CD14-positive monocyte (primary cell): ENCODE measurements around the gene FIBCD1. TPM values are rescaled to one million over a fixed set of nuclear protein-coding genes. Genes with fewer than 3 reads are reported as not detected.

Source experiments
- DNase-seq, 3 donors: peaks; one replicate each; pipeline ENCODE4 v3.0.0-alpha.2; 2011 to 2022
- H2AFZ ChIP-seq: 2 replicates; pipeline ENCODE4 v1.6.0; 2012; ENCODE audit warnings: mild to moderate bottlenecking, low read depth, low read length, inconsistent platforms; ENCODE audit not compliant: insufficient read depth, poor library complexity, severe bottlenecking
- H3K27ac ChIP-seq, 2 donors: 1 replicate in 1 of 2; 2 replicates in 1 of 2; pipeline ENCODE4 v1.5.1; 2012 to 2013; ENCODE audit warnings: low read length in 2 of 2, control low read depth in 1 of 2, inconsistent platforms in 1 of 2, low read depth in 1 of 2, mild to moderate bottlenecking in 1 of 2
- H3K27me3 ChIP-seq, 2 donors: one replicate each; pipeline versions ENCODE4 v1.6.0 to v1.6.1; 2011 to 2013; ENCODE audit warnings: low read length in 2 of 2; ENCODE audit not compliant: control insufficient read depth in 2 of 2, insufficient read depth in 2 of 2
- H3K36me3 ChIP-seq, 2 donors: replicated peaks in 1 of 2; 1 replicate in 1 of 2; 2 replicates in 1 of 2; pipeline versions ENCODE4 v1.5.1 to v1.6.1; 2012 to 2013; ENCODE audit warnings: low read length in 2 of 2, control low read depth in 1 of 2, inconsistent platforms in 1 of 2, mild to moderate bottlenecking in 1 of 2; ENCODE audit not compliant: insufficient read depth in 2 of 2, control insufficient read depth in 1 of 2
- H3K4me1 ChIP-seq, 2 donors: 1 replicate in 1 of 2; 2 replicates in 1 of 2; pipeline versions ENCODE4 v1.5.1 to v1.6.1; 2012 to 2013; ENCODE audit warnings: low read length in 2 of 2, control low read depth in 1 of 2, inconsistent platforms in 1 of 2, mild to moderate bottlenecking in 1 of 2, moderate library complexity in 1 of 2; ENCODE audit not compliant: insufficient read depth in 2 of 2, control insufficient read depth in 1 of 2
- H3K4me2 ChIP-seq: replicated peaks from 2 replicates; pipeline ENCODE3; 2012; ENCODE audit warnings: low read length, moderate library complexity, mild to moderate bottlenecking; ENCODE audit not compliant: poor library complexity, severe bottlenecking; ENCODE audit errors: extremely low read depth
- H3K4me3 ChIP-seq, 3 experiments: fragments of 200-600 bp in 1 of 3; sonication (generic) in 1 of 3; replicated peaks in 1 of 3; 1 replicate in 2 of 3; 2 replicates in 1 of 3; pipeline ENCODE4 v1.5.1; 2011 to 2013; ENCODE audit warnings: low read length in 3 of 3, mild to moderate bottlenecking in 3 of 3, control low read depth in 2 of 3, low read depth in 2 of 3, inconsistent platforms in 1 of 3, moderate library complexity in 1 of 3
- H3K79me2 ChIP-seq: 2 replicates; pipeline ENCODE4 v1.6.0; 2012; ENCODE audit warnings: mild to moderate bottlenecking, control low read depth, inconsistent platforms, low read length, moderate library complexity; ENCODE audit not compliant: insufficient read depth
- H3K9ac ChIP-seq: 2 replicates; pipeline ENCODE4 v1.6.0; 2017; ENCODE audit warnings: low read length, mild to moderate bottlenecking; ENCODE audit not compliant: insufficient read depth, poor library complexity, severe bottlenecking
- H3K9me3 ChIP-seq, 2 donors: replicated peaks in 1 of 2; 1 replicate in 1 of 2; 2 replicates in 1 of 2; pipeline versions ENCODE4 v1.5.1 to v1.6.1; 2012 to 2013; ENCODE audit warnings: low read length in 2 of 2, control low read depth in 1 of 2; ENCODE audit not compliant: control insufficient read depth in 1 of 2, insufficient read depth in 1 of 2
- H4K20me1 ChIP-seq: 2 replicates; pipeline ENCODE4 v1.6.0; 2012; ENCODE audit warnings: mild to moderate bottlenecking, low read length, control low read depth, moderate library complexity; ENCODE audit not compliant: insufficient read depth
- H3K27ac Mint-ChIP-seq, 7 donors: one replicate each; pipeline ENCODE4 v1.8.0; 2020; ENCODE audit warnings: mild to moderate bottlenecking in 7 of 7, mixed read lengths in 7 of 7, moderate library complexity in 6 of 7, inconsistent platforms in 2 of 7
- H3K27me3 Mint-ChIP-seq, 3 donors: one replicate each; pipeline ENCODE4 v1.8.0; 2021 to 2022; ENCODE audit warnings: low read depth in 3 of 3, mild to moderate bottlenecking in 3 of 3, mixed read lengths in 3 of 3, moderate library complexity in 3 of 3, inconsistent platforms in 1 of 3
- H3K36me3 Mint-ChIP-seq, 2 donors: one replicate each; pipeline ENCODE4 v1.8.0; 2020; ENCODE audit warnings: mixed read lengths in 2 of 2, inconsistent platforms in 1 of 2, mild to moderate bottlenecking in 1 of 2
- H3K4me1 Mint-ChIP-seq: one replicate; pipeline ENCODE4 v1.8.0; 2020; ENCODE audit warnings: mild to moderate bottlenecking, mixed read lengths
- H3K4me3 Mint-ChIP-seq, 2 donors: one replicate each; pipeline ENCODE4 v1.8.0; 2020; ENCODE audit warnings: mild to moderate bottlenecking in 2 of 2, mixed read lengths in 2 of 2, moderate library complexity in 1 of 2
- H3K9me3 Mint-ChIP-seq, 7 donors: one replicate each; pipeline ENCODE4 v1.8.0; 2020 to 2022; ENCODE audit warnings: mixed read lengths in 7 of 7, mild to moderate bottlenecking in 6 of 7, moderate library complexity in 6 of 7, inconsistent platforms in 2 of 7
- WGBS: methylation state at CpG from one replicate; pipeline ENCODE4 v1.1.5; 2013; ENCODE audit warnings: missing lambda C conversion rate; ENCODE audit not compliant: insufficient coverage; 5-methylcytosine and 5-hydroxymethylcytosine counted together
- intact Hi-C, 2 donors: fragments of 100-400 bp; cut with micrococcal nuclease; formaldehyde crosslinking; loops; one replicate each; pipeline versions ENCODE4 v1.15.0 to v1.15.1; 2023
- polyA plus RNA-seq, 3 donors: library from polyadenylated mRNA; depleted of rRNA in 1 of 3; unstranded in 2 of 3; stranded (reverse) in 1 of 3; fragments of 300-500 nt in 2 of 3; fragments of >200 nt in 1 of 3; fragmentation: Illumina TruSeq in 2 of 3; gene quantifications; 1 replicate in 2 of 3; 2 replicates in 1 of 3; pipeline ENCODE4 v1.2.3, GENCODE V29; 2012 to 2021
- TF ChIP-seq, protein P1 (sequence below): fragments of 200-600 bp; IDR thresholded peaks from one replicate; pipeline ENCODE4 v1.8.0; 2022; ENCODE audit warnings: antibody characterized with exemption, mild to moderate bottlenecking

The FIBCD1 gene
- polyA plus RNA-seq, 3 donors: not detected

- TF ChIP-seq, protein P1, sequence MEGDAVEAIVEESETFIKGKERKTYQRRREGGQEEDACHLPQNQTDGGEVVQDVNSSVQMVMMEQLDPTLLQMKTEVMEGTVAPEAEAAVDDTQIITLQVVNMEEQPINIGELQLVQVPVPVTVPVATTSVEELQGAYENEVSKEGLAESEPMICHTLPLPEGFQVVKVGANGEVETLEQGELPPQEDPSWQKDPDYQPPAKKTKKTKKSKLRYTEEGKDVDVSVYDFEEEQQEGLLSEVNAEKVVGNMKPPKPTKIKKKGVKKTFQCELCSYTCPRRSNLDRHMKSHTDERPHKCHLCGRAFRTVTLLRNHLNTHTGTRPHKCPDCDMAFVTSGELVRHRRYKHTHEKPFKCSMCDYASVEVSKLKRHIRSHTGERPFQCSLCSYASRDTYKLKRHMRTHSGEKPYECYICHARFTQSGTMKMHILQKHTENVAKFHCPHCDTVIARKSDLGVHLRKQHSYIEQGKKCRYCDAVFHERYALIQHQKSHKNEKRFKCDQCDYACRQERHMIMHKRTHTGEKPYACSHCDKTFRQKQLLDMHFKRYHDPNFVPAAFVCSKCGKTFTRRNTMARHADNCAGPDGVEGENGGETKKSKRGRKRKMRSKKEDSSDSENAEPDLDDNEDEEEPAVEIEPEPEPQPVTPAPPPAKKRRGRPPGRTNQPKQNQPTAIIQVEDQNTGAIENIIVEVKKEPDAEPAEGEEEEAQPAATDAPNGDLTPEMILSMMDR: no peak
- Mint-ChIP-seq H3K9me3 (peaks cover 0 to 3% (median 0%) of the 10 kb centered on the region in 7 donors), H3K4me1 (peaks cover 25% of the 10 kb centered on the region), H3K36me3 (no peaks in the 10 kb centered on the region), H3K27me3 (peaks cover 2 to 3% (median 2%) of the 10 kb centered on the region in 3 donors), H3K4me3 (no peak overlapping the region), H3K27ac (no peak overlapping the region)
- Histone ChIP-seq H2AFZ (no peak overlapping the region), H3K27ac (no peak overlapping the region), H3K9ac (no peak overlapping the region), H3K79me2 (no peaks in the 10 kb centered on the region), H4K20me1 (no peaks in the 10 kb centered on the region), H3K4me2 (no peak overlapping the region), H3K36me3 (no peaks in the 10 kb centered on the region), H3K9me3 (no peaks in the 10 kb centered on the region), H3K27me3 (no peaks in the 10 kb centered on the region), H3K4me1 (peaks cover 23% of the 10 kb centered on the region in 2 donors), H3K4me3 (no peak overlapping the region)
- 94% methylated on average over 7 of the region's 11 CpGs for WGBS
- intact Hi-C loops: no loop called here
- no peak for DNase-seq
Observed at GRCh38 chr9:130983970-130984369, 44.9 kb upstream of the FIBCD1 start.

- no peak overlapping the region for H2AFZ ChIP-seq
- TF ChIP-seq, protein P1: no peak
- Mint-ChIP-seq H3K36me3 (no peaks in the 10 kb centered on the region), H3K4me3 (no peak overlapping the region), H3K4me1 (peaks cover 25% of the 10 kb centered on the region), H3K27ac (no peak overlapping the region), H3K27me3 (peaks cover 2 to 3% (median 2%) of the 10 kb centered on the region in 3 donors), H3K9me3 (peaks cover 0 to 1% (median 0%) of the 10 kb centered on the region in 7 donors)
- no peaks in the 10 kb centered on the region for H3K9me3 ChIP-seq
- no peak overlapping the region for H3K27ac ChIP-seq
- peaks cover 23% of the 10 kb centered on the region in 2 donors for H3K4me1 ChIP-seq
- intact Hi-C loops: no loop called here
- H3K79me2 ChIP-seq: no peaks in the 10 kb centered on the region
- H3K4me3 ChIP-seq: no peak overlapping the region
- no peaks in the 10 kb centered on the region for H4K20me1 ChIP-seq
- H3K27me3 ChIP-seq: no peaks in the 10 kb centered on the region
- no peak overlapping the region for H3K4me2 ChIP-seq
- no peaks in the 10 kb centered on the region for H3K36me3 ChIP-seq
- DNase-seq: no peak
- 100% methylated on average over 2 of the region's 6 CpGs for WGBS
- H3K9ac ChIP-seq: no peak overlapping the region
Observed at GRCh38 chr9:130983359-130983670, 44.3 kb upstream of the FIBCD1 start.
